GM19193 (cell line): ENCODE measurements around the gene GPR12.

Experiments
- POLR2A ChIP-seq: IDR thresholded peaks from 4 replicates; pipeline ENCODE4 v1.6.1; 2011; ENCODE audit not compliant: insufficient read depth, insufficient read length; ENCODE audit errors: extremely low read depth

The GPR12 gene, protein sequence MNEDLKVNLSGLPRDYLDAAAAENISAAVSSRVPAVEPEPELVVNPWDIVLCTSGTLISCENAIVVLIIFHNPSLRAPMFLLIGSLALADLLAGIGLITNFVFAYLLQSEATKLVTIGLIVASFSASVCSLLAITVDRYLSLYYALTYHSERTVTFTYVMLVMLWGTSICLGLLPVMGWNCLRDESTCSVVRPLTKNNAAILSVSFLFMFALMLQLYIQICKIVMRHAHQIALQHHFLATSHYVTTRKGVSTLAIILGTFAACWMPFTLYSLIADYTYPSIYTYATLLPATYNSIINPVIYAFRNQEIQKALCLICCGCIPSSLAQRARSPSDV

DNA sequence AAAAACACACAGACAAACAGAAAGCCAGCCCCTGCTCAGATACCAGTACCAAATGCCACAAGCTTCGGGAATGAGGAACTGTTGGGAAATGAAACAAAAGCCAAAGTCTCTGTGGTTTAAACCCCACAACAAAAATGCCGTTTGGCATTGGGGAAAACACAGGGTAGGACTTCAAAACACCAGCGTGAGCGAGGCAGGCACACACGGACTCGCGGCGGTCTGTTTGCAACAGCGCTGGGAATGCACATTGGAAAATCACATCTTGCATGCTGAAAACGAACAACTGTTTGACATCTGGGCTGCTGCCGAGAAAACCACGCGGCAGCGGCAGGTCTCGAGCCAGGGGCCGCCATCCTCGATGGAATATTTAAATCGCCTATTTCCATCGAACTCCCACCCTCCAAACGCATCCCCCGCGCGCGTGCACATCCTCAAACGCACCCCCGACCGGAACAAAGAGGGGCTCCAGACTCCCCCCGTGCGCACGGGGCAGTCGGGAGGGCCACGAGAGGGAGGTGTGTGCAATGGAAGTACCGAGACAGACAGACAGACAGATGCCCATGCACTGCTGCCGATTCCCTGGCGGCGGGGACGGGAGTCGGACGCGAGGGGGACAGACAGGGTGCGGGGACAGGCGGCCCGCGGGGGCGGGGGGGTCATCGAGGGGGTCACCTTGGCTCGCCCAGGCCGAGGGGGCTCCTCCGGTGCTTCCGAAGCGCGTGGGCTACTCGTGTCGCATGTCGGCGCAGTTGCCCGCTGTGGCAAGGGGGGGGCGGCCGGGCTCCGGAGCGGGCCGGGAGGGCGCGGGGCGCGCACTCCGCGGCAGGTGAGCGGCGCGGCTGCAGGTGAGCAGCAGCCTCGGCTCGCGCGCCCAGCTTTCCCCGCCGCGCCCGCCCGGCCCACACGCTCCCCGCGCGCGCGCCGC is at the start of gene GPR12:
Gene GPR12, minus strand, starts transcription at position 880 of the 925 bp plus-strand sequence. CDS start 959 bp downstream, outside the sequence.
- no peak for TF ChIP-seq POLR2A

DNA sequence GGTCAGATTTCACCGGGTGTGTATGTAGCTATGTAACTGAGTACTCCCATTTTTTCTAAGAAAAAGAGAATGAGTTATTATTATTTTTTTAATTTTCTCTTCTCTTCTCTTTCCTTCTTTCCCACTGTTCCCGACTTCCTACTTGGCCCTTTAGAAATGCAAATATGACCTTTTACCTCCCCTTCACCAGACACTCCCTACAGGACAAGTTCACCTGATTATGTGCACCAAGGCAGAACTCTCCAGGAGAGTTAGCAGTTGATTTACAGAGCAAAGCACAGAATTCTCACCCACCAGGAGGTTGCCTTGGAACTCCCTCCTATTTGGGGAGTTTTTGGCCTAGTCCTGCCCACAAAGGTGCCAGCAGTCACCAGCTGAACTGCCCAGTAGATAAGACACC is 49.5 kb upstream of the GPR12 start:
- no peak for TF ChIP-seq POLR2A

DNA sequence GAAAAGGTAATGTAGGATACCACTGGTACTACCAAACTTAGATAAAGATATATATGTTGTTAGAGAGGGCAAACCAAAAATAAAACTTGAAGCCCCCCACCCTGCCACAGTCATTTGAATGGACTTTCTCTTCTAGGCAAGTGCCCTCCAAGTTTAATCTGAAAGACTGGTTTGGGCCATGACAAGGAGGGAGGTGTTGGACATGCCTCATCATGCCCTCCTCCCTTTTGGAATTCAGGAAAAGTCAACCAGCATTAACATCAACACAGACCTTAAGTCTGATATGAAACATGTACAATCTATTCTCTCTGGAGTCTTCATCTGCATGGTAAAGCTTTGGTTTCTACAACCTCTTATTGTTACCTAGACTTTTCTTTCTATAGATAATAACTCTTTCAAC is 46.3 kb upstream of the GPR12 start:
- TF ChIP-seq POLR2A = no peak

DNA sequence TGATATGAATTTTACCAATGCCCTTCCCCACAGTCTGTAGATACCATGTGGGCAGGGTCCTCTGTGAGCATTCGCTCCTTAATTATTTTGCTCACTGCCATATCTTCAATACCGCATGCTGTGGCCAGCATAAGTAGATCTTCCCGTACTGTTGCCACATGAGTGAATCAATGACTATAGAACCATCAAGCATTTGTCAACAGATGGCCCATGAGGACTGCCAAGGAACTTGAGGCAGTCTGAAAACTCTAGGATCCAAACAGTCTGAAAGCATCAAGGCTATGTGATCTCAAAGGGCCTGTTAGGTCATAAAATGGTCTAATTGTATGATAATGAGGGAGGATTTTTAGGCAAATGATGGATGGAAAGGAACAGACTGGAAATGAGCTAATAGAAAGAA is 27.4 kb upstream of the GPR12 start:
- TF ChIP-seq POLR2A = no peak

DNA sequence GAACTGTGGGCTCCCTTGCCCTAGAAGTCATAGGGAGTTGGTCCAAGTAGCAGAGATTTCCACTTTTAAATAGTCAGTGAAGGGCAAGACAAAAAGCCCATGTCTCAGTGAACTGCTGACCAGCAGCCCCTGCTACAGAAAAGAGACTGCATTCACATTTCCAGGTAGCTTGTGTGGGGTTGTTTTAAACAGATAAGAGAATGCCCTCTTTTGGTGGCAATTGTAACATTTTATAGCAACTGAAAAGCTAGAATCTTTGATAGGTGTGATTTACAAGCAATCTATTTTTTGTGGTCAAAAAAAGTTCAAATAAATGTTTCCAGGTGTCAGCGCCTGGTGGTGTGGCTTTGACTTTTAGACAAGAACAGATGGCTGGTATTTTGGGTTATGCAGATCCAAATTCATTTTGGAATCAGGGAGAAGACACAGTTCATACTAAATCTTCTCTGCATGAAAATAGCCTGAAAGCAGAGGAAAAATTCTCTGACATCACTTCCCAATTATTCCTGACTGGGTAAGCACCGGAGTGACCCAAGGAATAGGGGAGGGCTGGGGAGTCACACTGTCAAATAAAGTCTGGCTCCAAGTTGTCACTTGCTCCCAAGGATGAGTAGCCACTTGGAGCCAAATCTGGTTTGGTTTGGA is 26.2 kb upstream of the GPR12 start:
- no peak for TF ChIP-seq POLR2A

DNA sequence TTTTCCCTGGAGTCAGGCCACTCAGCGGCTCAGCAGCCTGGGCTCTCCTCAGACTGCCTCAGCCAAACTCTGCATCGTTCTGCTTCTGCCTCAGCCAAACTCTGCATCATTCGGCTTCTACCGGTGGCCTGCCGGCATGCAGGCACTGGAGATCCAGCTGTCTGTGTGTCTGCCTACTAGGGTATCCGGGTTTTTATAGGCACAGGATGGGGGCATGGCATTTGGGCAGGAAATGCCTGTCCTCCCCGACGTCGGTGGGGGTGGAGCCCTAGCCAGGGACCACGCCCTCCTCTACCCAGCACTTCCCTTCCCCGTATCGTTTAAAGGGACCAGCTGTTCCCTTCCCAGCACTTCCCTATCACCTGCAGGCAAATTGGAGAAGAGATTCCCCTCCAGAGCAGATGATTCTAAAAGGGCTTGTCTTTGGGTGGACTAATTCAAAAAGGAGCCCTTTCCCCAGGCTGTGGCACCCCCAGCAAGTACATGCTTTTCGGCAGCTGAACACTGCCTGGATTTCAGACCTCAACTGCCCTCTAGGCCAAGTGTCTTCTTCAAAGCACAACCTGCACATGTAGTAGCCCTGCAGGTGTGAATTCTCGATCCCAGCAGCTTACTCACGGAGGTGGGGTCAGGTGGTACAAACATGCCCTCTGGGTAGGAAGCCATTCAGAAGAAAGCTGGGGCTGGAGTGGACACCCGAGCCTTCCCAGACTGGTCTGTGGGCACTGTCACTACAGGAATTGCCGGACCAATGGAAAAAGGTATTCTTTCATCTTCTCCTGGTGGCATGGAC is 25.4 kb upstream of the GPR12 start:
- no peak for TF ChIP-seq POLR2A

DNA sequence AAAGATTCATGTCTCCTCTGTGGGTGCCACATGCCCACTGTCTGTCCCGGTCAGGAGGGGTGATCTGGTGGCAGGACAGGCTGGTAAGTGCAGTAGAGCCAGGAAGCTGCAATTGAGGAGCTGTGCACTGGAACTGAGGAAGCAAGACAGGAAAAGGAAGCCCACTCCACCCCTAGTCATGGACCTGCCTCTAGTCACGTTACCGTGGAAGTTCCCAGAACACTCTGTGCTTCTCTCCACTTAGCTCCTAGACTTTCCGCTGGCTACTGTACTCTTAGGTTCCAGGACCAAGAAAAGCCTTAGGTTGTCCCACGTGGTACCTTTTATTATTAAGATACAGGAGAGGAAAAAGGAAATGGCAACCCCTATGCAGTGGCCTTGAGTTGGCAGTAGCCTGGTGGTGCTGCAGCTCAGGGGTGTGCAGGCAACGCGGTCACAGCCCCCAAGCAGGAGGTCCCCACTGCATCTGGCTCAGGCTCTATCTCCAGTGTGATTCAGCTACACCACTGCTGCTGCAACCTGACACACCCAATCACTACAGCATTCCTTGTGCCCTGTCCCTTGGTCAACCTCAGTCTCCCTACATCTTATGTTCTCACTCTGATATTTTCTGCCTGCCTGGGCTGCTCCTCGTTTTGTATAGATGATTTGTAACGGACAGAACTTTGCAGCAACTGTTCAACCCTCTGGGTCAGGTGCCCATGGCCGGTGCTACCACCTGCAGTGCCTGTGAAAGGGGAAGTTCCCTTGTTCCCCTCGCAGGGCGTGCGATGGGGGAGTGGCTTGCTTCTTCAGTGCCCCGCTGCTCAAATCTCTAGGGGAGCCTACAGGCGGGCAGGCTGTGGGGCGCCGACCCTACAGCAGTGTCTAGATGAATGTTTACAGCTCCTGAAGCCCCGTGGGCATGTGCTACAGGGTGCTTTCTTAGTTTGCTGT is 24.4 kb upstream of the GPR12 start:
- TF ChIP-seq POLR2A = no peak

DNA sequence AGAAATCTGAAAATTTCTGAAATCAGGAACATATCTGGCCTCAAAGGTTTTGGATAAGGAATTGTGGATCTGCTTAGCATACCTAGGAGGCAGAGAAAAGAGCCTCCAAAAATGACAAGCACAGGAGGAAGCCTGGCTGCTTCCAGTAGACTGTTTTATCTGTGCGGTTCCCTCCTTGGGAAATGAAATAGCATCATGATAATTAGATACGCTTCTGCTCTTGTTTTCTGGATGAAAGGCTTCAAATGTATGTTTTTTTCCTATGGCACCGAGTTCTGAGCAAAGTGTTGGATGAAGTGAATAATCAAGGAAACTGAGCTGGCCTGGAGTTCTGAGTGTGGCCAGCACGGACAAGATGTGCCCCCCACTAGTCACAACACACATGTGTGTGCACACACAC is 19.8 kb upstream of the GPR12 start:
- TF ChIP-seq POLR2A = no peak

DNA sequence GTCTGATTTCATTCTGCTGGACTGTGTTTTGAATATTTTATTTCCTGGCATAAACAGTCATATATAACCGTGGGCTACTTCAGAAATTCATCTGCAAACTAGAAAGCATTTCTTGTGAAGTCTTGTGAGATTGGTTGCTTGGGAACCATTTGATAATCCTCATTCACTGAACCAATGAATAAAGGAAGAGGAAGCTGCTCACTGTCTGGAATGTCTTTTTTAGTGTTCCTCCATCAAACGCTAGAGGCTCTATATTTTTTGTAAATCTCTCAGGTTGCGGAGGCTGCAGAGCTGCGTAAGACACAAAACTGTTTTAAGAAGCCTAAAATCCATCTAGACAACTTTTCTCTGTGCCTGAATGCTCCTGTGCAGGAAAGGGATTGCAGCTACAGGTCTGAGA is 18.7 kb upstream of the GPR12 start:
- no peak for TF ChIP-seq POLR2A

DNA sequence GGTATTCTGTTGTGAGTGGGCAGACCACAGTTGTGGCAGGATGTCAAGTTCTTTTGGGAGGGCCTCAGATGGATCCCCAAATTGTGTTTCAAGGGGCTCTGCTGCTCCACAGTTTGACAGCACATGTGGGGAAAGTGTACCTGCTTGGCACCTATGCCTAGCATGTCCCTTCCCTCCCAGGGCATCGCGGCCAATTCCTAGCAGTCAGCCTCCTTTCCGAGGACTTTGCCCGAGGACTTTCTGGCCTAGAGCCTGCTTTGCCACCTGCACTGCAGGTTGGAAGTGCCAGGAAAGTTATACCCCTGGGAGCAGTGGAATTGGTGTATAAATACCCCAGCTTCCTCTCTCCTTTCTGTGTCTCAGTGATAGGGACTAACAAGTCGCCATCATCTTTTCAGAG is 11.9 kb upstream of the GPR12 start:
- no peak for TF ChIP-seq POLR2A

DNA sequence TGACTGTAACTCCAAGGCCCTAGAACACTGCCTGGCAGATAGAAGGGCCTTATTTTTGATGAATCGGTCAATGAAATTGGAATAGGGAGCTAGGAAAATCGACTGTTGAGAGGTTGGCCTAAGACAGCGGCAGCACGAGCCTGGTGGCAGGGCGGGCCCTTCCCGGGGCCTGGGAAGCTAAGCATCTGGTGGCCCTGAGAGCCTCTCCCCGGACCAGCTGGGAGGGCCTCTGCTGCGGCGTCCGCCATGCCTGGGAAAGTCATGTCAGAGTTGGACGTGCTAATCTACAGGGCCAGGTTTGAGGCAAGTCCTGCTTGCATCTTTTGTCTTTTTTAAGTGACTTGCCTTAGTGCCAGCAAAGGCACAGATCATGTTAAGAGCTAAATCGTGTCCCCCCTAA is 11.2 kb upstream of the GPR12 start:
- no peak for TF ChIP-seq POLR2A

DNA sequence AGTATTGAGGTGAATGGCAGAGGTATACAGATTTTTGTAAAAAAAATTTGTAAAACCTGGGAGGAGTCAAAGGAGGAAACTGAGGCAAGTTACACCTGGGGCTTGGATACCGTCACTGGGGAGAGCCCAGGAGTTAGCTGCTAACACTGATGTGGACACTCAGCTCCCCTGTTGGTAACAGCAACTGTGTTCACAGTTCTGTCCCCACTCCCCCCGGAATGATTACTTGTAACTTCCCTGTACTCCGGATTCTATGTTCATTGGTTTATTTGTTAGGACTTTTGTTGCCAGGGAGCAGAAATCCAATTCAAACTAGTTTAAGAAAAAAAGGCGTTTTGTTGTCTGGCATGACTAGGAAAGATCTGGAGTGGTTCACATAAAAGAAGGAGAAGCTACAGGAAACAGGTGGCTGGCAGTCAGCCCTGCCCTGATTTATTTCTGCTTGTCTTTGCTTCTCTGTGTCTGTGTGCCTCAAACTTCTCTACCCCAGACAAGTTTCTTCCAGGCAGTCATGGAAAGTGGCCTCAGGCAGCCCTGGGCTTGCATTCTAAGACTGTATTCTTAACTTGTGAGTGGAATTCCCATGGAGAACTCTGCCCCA is 2.3 kb upstream of the GPR12 start:
- no peak for TF ChIP-seq POLR2A
